Effector memory CD8-positive, alpha-beta T cell (primary cell): Measurements from ENCODE around the gene PKNOX1.
A peak's percentile ranks its signal among the peaks of the same experiment; 100 is the strongest.
"Not testable (repeated sequence)": the region's sequence is repeated elsewhere in the genome, so short reads cannot be mapped to it uniquely, and the experiment has no call there.

Source experiments
- ATAC-seq: fragments of 150-1000 bp; cut with Tn5 transposase; replicated peaks from 2 replicates; pipeline ENCODE4 v1.10.0; 2021; ENCODE audit warnings: mild to moderate bottlenecking, moderate library complexity
- DNase-seq, 3 experiments: peaks; one replicate each; pipeline ENCODE4 v3.0.0; 2021
- H3K27ac Mint-ChIP-seq, 2 donors: one replicate each; pipeline ENCODE4 v1.8.0; 2022; ENCODE audit warnings: mild to moderate bottlenecking in 2 of 2, mixed read lengths in 2 of 2, moderate library complexity in 2 of 2
- H3K27me3 Mint-ChIP-seq, 2 donors: one replicate each; pipeline ENCODE4 v1.8.0; 2022; ENCODE audit warnings: mixed read lengths in 2 of 2
- H3K36me3 Mint-ChIP-seq: one replicate; pipeline ENCODE4 v1.8.0; 2022; ENCODE audit warnings: mild to moderate bottlenecking, moderate library complexity, mixed read lengths; ENCODE audit not compliant: insufficient read depth
- H3K4me1 Mint-ChIP-seq, 2 donors: one replicate each; pipeline ENCODE4 v1.8.0; 2022; ENCODE audit warnings: low read depth in 2 of 2, mixed read lengths in 2 of 2
- H3K4me3 Mint-ChIP-seq, 2 donors: one replicate each; pipeline ENCODE4 v1.8.0; 2022; ENCODE audit warnings: mild to moderate bottlenecking in 2 of 2, mixed read lengths in 2 of 2, moderate library complexity in 2 of 2
- H3K9me3 Mint-ChIP-seq, 2 donors: one replicate each; pipeline ENCODE4 v1.8.0; 2022; ENCODE audit warnings: mixed read lengths in 2 of 2

The PKNOX1 gene

DNA sequence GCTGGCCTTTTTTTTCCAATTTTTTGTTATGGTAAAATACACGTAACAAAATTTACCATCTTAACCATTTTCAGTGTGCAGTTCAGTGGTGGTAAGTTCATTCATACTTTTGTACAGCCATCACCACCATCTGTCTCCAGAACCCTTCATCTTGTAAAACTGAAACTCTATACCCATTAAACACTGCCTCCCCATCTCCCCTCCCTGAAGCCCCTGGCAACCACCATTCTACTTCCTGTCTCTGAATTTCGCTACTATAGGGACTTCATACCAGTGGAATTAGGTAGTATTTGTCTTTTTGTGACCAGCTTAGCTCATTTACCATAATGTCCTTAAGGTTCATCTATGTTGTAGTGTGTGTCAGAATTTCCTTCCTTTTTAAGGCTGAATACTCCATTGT is 8.7 kb downstream of the PKNOX1 start:
- H3K27me3 Mint-ChIP-seq, result no peaks in the 10 kb centered on the region
- no peak overlapping the region for H3K4me3 Mint-ChIP-seq
- H3K9me3 Mint-ChIP-seq, result no peaks in the 10 kb centered on the region
- ATAC-seq (no peak), DNase-seq (no peak)
- H3K4me1 Mint-ChIP-seq, result peaks cover 23 to 28% of the 10 kb centered on the region in 2 donors
- peaks cover 9% of the 10 kb centered on the region for H3K36me3 Mint-ChIP-seq
- peak overlapping the region; percentile 33 to 49 for H3K27ac Mint-ChIP-seq

DNA sequence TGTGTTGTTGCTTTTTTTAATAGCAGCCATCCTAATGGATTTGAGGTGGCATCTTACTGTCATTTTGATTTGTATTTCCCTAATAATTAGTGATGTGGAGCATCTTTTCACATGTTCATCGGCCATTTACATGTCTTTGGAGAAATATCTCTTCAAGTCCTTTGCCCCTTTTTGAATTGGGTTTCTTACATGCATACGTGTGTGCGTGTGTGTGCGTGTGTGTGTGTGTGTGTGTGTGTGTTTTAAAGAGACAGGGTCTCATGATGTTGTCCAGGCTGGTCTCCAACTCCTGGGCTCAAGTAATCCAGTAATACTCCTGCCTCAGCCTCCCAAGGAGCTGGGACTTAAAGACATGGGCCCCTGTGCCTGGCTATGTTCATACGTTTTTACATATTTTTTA is 9.5 kb downstream of the PKNOX1 start:
- no peaks in the 10 kb centered on the region for H3K9me3 Mint-ChIP-seq
- H3K27ac Mint-ChIP-seq, result no peak overlapping the region
- H3K4me1 Mint-ChIP-seq, result peaks cover 24 to 28% of the 10 kb centered on the region in 2 donors
- ATAC-seq (no peak), DNase-seq (no peak)
- H3K36me3 Mint-ChIP-seq, result peaks cover 7% of the 10 kb centered on the region
- H3K4me3 Mint-ChIP-seq, result no peak overlapping the region
- no peaks in the 10 kb centered on the region for H3K27me3 Mint-ChIP-seq

- no peak for DNase-seq
- no peaks in the 10 kb centered on the region for H3K9me3 Mint-ChIP-seq
- peaks cover 3% of the 10 kb centered on the region for H3K36me3 Mint-ChIP-seq
- peaks cover 11 to 19% of the 10 kb centered on the region in 2 donors for H3K4me1 Mint-ChIP-seq
- ATAC-seq, result no peak
- no peaks in the 10 kb centered on the region for H3K27me3 Mint-ChIP-seq
- H3K4me3 Mint-ChIP-seq, result no peak overlapping the region
- peak overlapping the region; percentile 59 to 79 for H3K27ac Mint-ChIP-seq
Observed at GRCh38 chr21:42986125-42986783, 11.9 kb downstream of the PKNOX1 start.

DNA sequence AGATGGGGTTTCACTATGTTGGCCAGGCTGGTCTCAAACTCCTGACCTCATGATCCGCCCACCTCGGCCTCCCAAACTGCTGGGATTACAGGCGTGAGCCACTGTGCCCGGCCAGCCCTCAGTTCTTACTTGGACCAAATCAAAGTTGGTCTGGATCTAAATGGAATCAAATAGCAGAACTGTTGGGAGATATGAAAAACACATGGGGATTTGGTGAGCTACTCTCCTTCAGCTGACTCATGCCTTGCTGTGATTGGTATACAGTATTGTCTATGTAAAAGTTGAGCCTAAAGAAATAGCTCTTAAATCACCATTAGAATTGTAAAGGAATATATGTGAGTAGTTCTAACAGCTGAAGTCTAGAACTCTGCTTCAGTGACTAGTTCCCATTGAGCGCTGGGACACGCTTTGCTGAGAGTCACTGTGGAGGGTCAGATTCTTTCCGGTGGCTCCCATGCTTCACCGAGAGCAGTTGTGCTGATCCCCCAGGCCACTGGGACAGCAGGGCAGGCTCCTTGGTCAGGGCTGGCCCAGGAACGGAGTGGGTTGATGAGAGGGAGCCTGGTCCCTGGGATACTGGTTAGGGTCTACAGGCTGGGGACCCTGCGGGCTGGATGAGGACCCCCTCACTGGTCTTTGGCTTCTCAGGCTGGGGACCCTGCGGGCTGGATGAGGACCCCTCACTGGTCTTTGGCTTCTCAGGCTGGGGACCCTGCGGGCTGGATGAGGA is 14.0 kb downstream of the PKNOX1 start:
- DNase-seq, result no peak
- H3K27ac Mint-ChIP-seq, result peak overlapping the region in 1 of 2 donors; percentile 32
- no peak overlapping the region for H3K4me3 Mint-ChIP-seq

DNA sequence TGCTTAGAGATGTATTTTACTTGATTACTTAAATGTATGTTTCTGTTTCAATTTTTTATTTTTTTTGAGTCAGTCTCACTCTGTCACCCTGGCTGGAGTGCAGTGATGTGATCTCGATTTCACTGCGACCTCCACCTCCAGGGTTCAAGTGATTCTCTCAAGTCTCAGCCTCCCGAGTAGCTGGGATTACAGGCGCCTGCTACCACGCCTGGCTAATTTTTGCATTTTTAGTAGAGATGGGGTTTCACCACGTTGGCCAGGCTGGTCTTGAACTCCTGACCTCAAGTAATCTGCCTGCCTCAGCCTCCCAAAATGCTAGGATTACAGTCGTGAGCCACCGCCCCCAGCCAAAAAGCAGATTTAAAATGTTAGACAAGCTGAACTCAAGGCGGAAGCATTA is 15.0 kb downstream of the PKNOX1 start:
- not testable (repeated sequence) for H3K36me3 Mint-ChIP-seq, H3K27me3 Mint-ChIP-seq, ATAC-seq, H3K9me3 Mint-ChIP-seq, DNase-seq
- peak overlapping the region; percentile 29 to 56 for H3K27ac Mint-ChIP-seq
- H3K4me1 Mint-ChIP-seq, result peaks cover 7 to 11% of the 10 kb centered on the region in 2 donors
- H3K4me3 Mint-ChIP-seq, result peak overlapping the region in 1 of 2 donors; percentile 48

More for the DNA sequence above, 14.0 kb downstream of the PKNOX1 start:
- Mint-ChIP-seq H3K36me3 (peaks cover 3% of the 10 kb centered on the region), H3K27me3 (no peaks in the 10 kb centered on the region), H3K9me3 (no peaks in the 10 kb centered on the region), H3K4me1 (peaks cover 7 to 11% of the 10 kb centered on the region in 2 donors)
- no peak for ATAC-seq

DNA sequence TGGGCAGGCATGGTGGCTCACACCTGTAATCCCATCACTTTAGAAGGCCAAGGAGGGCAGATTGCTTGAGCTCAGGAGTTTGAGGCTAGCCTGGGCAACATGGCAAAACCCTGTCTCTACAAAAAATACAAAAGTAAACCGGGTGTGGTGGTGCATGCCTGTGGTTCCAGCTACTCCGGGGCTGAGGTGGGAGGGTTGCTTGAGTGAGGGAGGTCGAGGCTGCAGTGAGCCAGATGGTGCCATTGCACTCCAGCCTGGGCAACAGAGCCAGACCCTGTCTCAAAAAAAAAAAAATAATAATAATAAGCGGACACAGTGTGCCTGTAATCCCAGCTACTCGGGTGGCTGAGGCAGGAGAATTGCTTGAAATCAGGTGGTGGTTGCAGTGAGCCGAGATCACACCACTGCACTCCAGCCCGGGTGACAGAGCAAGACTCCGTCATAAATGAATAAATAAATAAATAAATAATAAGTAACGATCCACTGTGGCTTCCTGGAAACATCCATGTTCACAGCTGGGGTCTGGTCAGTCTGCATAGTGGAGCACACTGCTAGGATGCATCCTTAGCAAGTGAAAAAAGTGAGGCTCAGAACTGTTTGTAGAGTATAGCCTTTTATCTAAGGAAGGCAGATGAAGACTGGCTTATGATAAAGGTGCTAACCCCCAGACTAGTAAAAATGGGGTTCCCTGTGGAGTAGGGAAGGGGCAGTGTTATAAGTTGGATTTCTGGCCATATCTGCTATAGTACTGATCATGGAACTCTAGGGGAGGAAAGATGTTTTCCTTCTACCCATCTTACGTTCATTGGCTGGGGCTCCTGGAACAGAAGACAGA is 15.7 kb downstream of the PKNOX1 start:
- Mint-ChIP-seq H3K9me3 (no peaks in the 10 kb centered on the region), H3K4me1 (peaks cover 7 to 11% of the 10 kb centered on the region in 2 donors), H3K4me3 (peak overlapping the region in 1 of 2 donors; percentile 48), H3K27me3 (no peaks in the 10 kb centered on the region), H3K27ac (peak overlapping the region; percentile 29 to 56), H3K36me3 (peaks cover 7% of the 10 kb centered on the region)
- no peak for DNase-seq
- peak; percentile 69 for ATAC-seq

DNA sequence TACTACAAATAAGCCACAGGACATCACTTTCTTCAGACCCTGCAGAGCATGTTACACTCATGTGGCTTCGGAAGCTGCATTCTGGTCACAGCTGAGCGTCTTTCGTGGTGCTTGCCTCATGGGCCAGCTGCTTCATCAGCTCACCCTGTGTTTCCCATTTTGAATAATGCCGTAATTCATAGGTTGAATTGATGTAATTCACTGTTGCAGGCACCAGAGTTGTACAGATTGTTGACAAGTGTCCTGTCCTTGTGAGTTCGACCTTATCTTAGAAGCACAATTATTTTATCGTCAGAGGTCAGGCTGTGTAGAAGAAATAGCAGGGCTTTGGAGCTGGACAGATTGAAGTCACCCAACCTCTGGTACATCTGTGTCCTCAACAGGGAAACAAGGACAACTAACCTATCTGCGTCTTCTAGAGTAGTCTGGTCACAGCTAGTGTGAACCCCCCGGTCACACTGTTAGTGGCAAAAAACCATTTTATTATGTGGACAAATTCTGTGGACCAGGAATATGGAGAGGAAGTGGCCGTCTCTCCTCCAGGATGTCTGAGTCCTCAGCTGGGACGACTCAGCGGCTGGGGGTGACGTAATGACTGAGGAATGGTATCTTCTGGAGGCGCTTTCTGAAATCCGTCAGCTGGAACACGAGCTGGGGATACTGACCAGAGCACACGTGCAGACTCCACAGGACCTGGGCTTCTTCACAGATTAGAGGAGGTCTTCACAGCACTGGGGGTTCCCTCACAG is 17.8 kb downstream of the PKNOX1 start:
- no peak overlapping the region for H3K27ac Mint-ChIP-seq
- H3K36me3 Mint-ChIP-seq, result peaks cover 4% of the 10 kb centered on the region
- ATAC-seq, result no peak
- no peak for DNase-seq
- H3K4me1 Mint-ChIP-seq, result peaks cover 5 to 7% of the 10 kb centered on the region in 2 donors
- no peaks in the 10 kb centered on the region for H3K9me3 Mint-ChIP-seq
- H3K27me3 Mint-ChIP-seq, result no peaks in the 10 kb centered on the region
- no peak overlapping the region for H3K4me3 Mint-ChIP-seq

- Mint-ChIP-seq H3K4me3 (no peak overlapping the region), H3K9me3 (no peaks in the 10 kb centered on the region), H3K36me3 (peaks cover 11% of the 10 kb centered on the region), H3K27me3 (no peaks in the 10 kb centered on the region), H3K4me1 (peaks cover 7% of the 10 kb centered on the region in 2 donors), H3K27ac (no peak overlapping the region)
- no peak for DNase-seq
- no peak for ATAC-seq
Observed at GRCh38 chr21:42993051-42993712, 18.8 kb downstream of the PKNOX1 start.

- H3K9me3 Mint-ChIP-seq, result peaks cover 5 to 7% of the 10 kb centered on the region in 2 donors
- DNase-seq (no peak), ATAC-seq (no peak)
- peaks cover 7 to 10% of the 10 kb centered on the region in 2 donors for H3K4me1 Mint-ChIP-seq
- H3K27me3 Mint-ChIP-seq, result no peaks in the 10 kb centered on the region
- no peak overlapping the region for H3K27ac Mint-ChIP-seq
- H3K36me3 Mint-ChIP-seq, result peaks cover 12% of the 10 kb centered on the region
- no peak overlapping the region for H3K4me3 Mint-ChIP-seq
Observed at GRCh38 chr21:42997053-42997452, 22.7 kb downstream of the PKNOX1 start.

DNA sequence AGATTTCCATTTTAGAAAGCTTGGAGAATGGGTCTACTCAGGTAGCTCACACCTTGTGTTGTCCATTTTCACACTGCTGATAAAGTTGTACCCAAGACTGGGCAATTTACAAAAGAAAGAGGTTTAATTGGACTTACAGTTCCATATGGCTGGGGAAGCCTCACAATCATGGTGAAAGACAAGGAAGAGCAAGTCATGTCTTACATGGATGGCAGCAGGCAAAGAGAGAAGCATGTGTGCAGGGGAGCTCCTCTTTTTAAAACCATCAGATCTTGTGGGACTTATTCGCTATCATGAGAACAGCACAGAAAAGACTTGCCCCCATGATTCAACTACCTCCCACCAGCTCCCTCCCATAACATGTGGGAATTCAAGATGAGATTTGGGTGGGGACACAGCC is 23.6 kb downstream of the PKNOX1 start:
- H3K27ac Mint-ChIP-seq, DNase-seq, ATAC-seq, H3K9me3 Mint-ChIP-seq, H3K27me3 Mint-ChIP-seq, H3K4me3 Mint-ChIP-seq: not testable (repeated sequence)
- Mint-ChIP-seq H3K36me3 (peaks cover 12% of the 10 kb centered on the region), H3K4me1 (peaks cover 7 to 10% of the 10 kb centered on the region in 2 donors)

GRCh38 chr21:42999152-42999551 is 24.8 kb downstream of the PKNOX1 start:
- not testable (repeated sequence) for H3K27me3 Mint-ChIP-seq, H3K36me3 Mint-ChIP-seq, H3K4me3 Mint-ChIP-seq, ATAC-seq, H3K27ac Mint-ChIP-seq, H3K9me3 Mint-ChIP-seq, DNase-seq
- peaks cover 5 to 14% of the 10 kb centered on the region in 2 donors for H3K4me1 Mint-ChIP-seq

DNA sequence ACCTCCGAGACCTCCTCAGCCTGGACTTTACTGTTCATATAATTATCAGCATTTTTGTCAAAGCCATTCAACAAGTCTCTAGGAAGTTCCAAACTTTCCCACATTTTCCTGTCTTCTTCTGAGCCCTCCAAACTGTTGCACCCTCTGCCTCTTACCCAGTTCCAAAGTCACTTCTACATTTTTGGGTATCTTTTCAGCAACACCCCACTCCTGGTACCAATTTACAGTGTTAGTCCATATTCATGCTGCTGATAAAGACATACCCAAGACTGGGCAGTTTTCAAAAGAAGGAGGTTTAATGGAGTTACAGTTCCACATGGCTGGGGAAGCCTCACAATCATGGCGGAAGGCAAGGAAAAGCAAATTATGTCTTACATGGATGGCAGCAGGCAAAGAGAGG is 25.7 kb downstream of the PKNOX1 start:
- not testable (repeated sequence) for H3K27ac Mint-ChIP-seq, H3K36me3 Mint-ChIP-seq, ATAC-seq, H3K27me3 Mint-ChIP-seq, DNase-seq, H3K4me3 Mint-ChIP-seq, H3K9me3 Mint-ChIP-seq
- H3K4me1 Mint-ChIP-seq, result peaks cover 7 to 14% of the 10 kb centered on the region in 2 donors
